Neural crest cell (in vitro differentiated cells): Measurements from ENCODE around the gene PRSS22. TPM values are rescaled to one million over a fixed set of nuclear protein-coding genes. Genes with fewer than 3 reads are reported as not detected.
A peak's percentile ranks its signal among the peaks of the same experiment; 100 is the strongest.

Experiments
- DNase-seq: peaks from one replicate; pipeline ENCODE4 v3.0.0; 2021; ENCODE audit warnings: low read depth, mixed read lengths, low spot score
- H3K27ac Mint-ChIP-seq: one replicate; pipeline ENCODE4 v1.8.0; 2021; ENCODE audit warnings: mild to moderate bottlenecking, mixed read lengths; ENCODE audit not compliant: unreplicated experiment
- H3K27me3 Mint-ChIP-seq: 2 replicates; pipeline ENCODE4 v1.8.0; 2021; ENCODE audit warnings: low read depth, mild to moderate bottlenecking, mixed read lengths
- H3K36me3 Mint-ChIP-seq: 2 replicates; pipeline ENCODE4 v1.8.0; 2021; ENCODE audit warnings: low read depth, mild to moderate bottlenecking, mixed read lengths
- H3K4me1 Mint-ChIP-seq: 2 replicates; pipeline ENCODE4 v1.8.0; 2021; ENCODE audit warnings: mixed read lengths
- H3K4me3 Mint-ChIP-seq: one replicate; pipeline ENCODE4 v1.8.0; 2021; ENCODE audit warnings: mild to moderate bottlenecking, mixed read lengths
- H3K9me3 Mint-ChIP-seq: 2 replicates; pipeline ENCODE4 v1.8.0; 2021; ENCODE audit warnings: mixed read lengths
- CTCF ChIP-seq: fragments of 200-600 bp; sonication (generic); conservative IDR thresholded peaks from 2 replicates; pipeline ENCODE4 v1.5.0; 2021; ENCODE audit warnings: antibody characterized with exemption, mild to moderate bottlenecking
- total RNA-seq: library from RNA; stranded (reverse); gene quantifications from 2 replicates; pipeline ENCODE4 v1.2.1, GENCODE V29; 2021

PRSS22 gene
- total RNA-seq, 1 donor from 2014 or later: not detected

- Mint-ChIP-seq H3K4me3 (no peak overlapping the region), H3K4me1 (peaks cover 9% of the 10 kb centered on the region), H3K9me3 (no peaks in the 10 kb centered on the region), H3K27ac (no peak overlapping the region), H3K36me3 (no peaks in the 10 kb centered on the region), H3K27me3 (no peaks in the 10 kb centered on the region)
- TF ChIP-seq CTCF: no peak
- DNase-seq: no peak
Observed at GRCh38 chr16:2897110-2897509, 39.1 kb upstream of the PRSS22 start.

GRCh38 chr16:2896480-2897010, 38.6 kb upstream of the PRSS22 start:
- Mint-ChIP-seq H3K4me1 (peaks cover 9% of the 10 kb centered on the region), H3K9me3 (no peaks in the 10 kb centered on the region), H3K27ac (no peak overlapping the region), H3K4me3 (no peak overlapping the region), H3K36me3 (no peaks in the 10 kb centered on the region), H3K27me3 (no peaks in the 10 kb centered on the region)
- no peak for TF ChIP-seq CTCF
- no peak for DNase-seq

GRCh38 chr16:2895813-2896212, 37.8 kb upstream of the PRSS22 start:
- DNase-seq: no peak
- Mint-ChIP-seq H3K27ac (no peak overlapping the region), H3K4me1 (peaks cover 9% of the 10 kb centered on the region), H3K9me3 (no peaks in the 10 kb centered on the region), H3K4me3 (no peak overlapping the region), H3K27me3 (no peaks in the 10 kb centered on the region), H3K36me3 (no peaks in the 10 kb centered on the region)
- no peak for TF ChIP-seq CTCF

DNA sequence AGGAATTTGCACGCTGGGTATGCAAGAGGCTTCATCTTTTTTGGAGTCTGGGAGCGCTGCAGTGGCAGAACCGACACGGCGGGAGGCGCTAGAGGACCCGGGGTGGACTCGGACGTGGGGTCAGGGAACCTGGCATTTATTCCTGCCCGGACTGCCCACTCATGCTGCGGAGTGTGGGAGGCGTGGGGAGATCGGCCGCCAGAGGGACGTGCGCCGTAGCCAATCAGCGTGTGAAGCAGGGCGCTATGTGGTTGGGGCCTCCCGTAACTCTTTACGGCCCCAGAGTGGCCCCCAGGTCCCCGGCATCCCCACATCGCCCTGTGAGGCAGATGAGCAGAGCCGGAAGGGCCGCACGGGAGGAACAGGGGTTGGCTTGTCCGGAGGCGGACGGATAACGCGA, 36.3 kb upstream of the PRSS22 start:
- TF ChIP-seq CTCF: no peak
- DNase-seq: no peak
- H3K36me3 Mint-ChIP-seq: no peaks in the 10 kb centered on the region

GRCh38 chr16:2884041-2884451, 26.1 kb upstream of the PRSS22 start:
- Mint-ChIP-seq H3K27me3 (peaks cover 15% of the 10 kb centered on the region), H3K4me1 (peaks cover 18% of the 10 kb centered on the region), H3K36me3 (no peaks in the 10 kb centered on the region), H3K9me3 (peaks cover 2% of the 10 kb centered on the region), H3K4me3 (peak overlapping the region; percentile 93), H3K27ac (peak overlapping the region; percentile 45)
- no peak for DNase-seq
- TF ChIP-seq CTCF: no peak

More for the DNA sequence above, 36.3 kb upstream of the PRSS22 start:
- peaks cover 8% of the 10 kb centered on the region for H3K4me1 Mint-ChIP-seq
- no peaks in the 10 kb centered on the region for H3K27me3 Mint-ChIP-seq
- no peak overlapping the region for H3K4me3 Mint-ChIP-seq
- no peaks in the 10 kb centered on the region for H3K9me3 Mint-ChIP-seq
- H3K27ac Mint-ChIP-seq: no peak overlapping the region
